Breast epithelium (tissue), 4 donors: Measurements from ENCODE around the gene RNASET2. TPM values are rescaled to one million over a fixed set of nuclear protein-coding genes. Genes with fewer than 3 reads are reported as not detected.

Experiments
- DNase-seq, 2 donors: peaks; one replicate each; pipeline ENCODE4 v3.0.0-alpha.2; 2019; ENCODE audit warnings: low spot score in 2 of 2
- H3K27ac ChIP-seq, 2 donors: fragments of 200-600 bp; sonication (generic) in 1 of 2; one replicate each; pipeline ENCODE4 v1.5.1; 2016 to 2019; ENCODE audit warnings: mild to moderate bottlenecking in 1 of 2
- H3K27me3 ChIP-seq, 2 donors: fragments of 200-600 bp; sonication (generic) in 1 of 2; one replicate each; pipeline versions ENCODE4 v1.5.1 to v1.6.0; 2017 to 2019; ENCODE audit warnings: control low read depth in 1 of 2, mild to moderate bottlenecking in 1 of 2
- H3K36me3 ChIP-seq: fragments of 200-600 bp; one replicate; pipeline ENCODE4 v1.5.1; 2019
- H3K4me1 ChIP-seq, 2 donors: fragments of 200-600 bp; sonication (generic); one replicate each; pipeline ENCODE4 v1.5.1; 2016 to 2019; ENCODE audit warnings: control low read depth in 1 of 2
- H3K4me3 ChIP-seq, 3 donors: fragments of 200-600 bp; sonication (generic); 1 replicate in 2 of 3; 2 replicates in 1 of 3; pipeline ENCODE4 v1.5.1; 2016 to 2019; ENCODE audit warnings: mild to moderate bottlenecking in 3 of 3, moderate library complexity in 2 of 3
- H3K9me3 ChIP-seq, 2 donors: fragments of 200-600 bp; sonication (generic) in 1 of 2; one replicate each; pipeline ENCODE4 v1.5.1; 2016 to 2019; ENCODE audit warnings: control low read depth in 1 of 2
- CTCF ChIP-seq, 3 donors: fragments of 450-650 bp; IDR thresholded peaks; one replicate each; pipeline ENCODE4 v1.5.1; 2016 to 2017; ENCODE audit warnings: antibody characterized with exemption in 3 of 3, mild to moderate bottlenecking in 3 of 3, moderate library complexity in 3 of 3
- POLR2A ChIP-seq: fragments of 450-650 bp; IDR thresholded peaks from one replicate; pipeline ENCODE4 v1.6.1; 2016; ENCODE audit warnings: antibody characterized with exemption, mild to moderate bottlenecking, moderate library complexity
- POLR2AphosphoS5 ChIP-seq, 3 donors: sonication (generic); formaldehyde crosslinking; IDR thresholded peaks; one replicate each; pipeline ENCODE4 v1.6.1; 2017; ENCODE audit warnings: antibody characterized with exemption in 3 of 3
- intact Hi-C: fragments of 100-400 bp; cut with DNase I; formaldehyde crosslinking; loops from one replicate; pipeline ENCODE4 v1.15.1; 2023; ENCODE audit warnings: low total_unique reads
- total RNA-seq, 3 donors: library from RNA; depleted of rRNA; stranded (reverse); fragments of >200 nt; gene quantifications; one replicate each; pipeline ENCODE4 v1.1.0, GENCODE V29; 2016

RNASET2 gene
- total RNA-seq, 3 donors from 2014 or later, result 35.1 to 82.9 (median 80.6) TPM

GRCh38 chr6:166903027-166903426, 53.3 kb downstream of the RNASET2 start:
- no peaks in the 10 kb centered on the region for H3K9me3 ChIP-seq
- no peak for TF ChIP-seq POLR2AphosphoS5 (IDR thresholded peaks at IDR 0.05)
- no peak for TF ChIP-seq POLR2A
- TF ChIP-seq CTCF (IDR thresholded peaks at IDR 0.05), result no peak
- intact Hi-C loops, result no loop called here
- H3K4me3 ChIP-seq, result no peak overlapping the region
- no peaks in the 10 kb centered on the region for H3K4me1 ChIP-seq
- H3K27ac ChIP-seq, result no peak overlapping the region
- no peaks in the 10 kb centered on the region for H3K27me3 ChIP-seq
- no peaks in the 10 kb centered on the region for H3K36me3 ChIP-seq
- no peak for DNase-seq

- no peak overlapping the region for H3K27ac ChIP-seq
Observed at GRCh38 chr6:166902211-166902755, 54.1 kb downstream of the RNASET2 start.

GRCh38 chr6:166901626-166902025, 54.7 kb downstream of the RNASET2 start:
- intact Hi-C loops, result no loop called here
- no peak for DNase-seq
- TF ChIP-seq POLR2A (no peak), CTCF (IDR thresholded peaks at IDR 0.05) (no peak), POLR2AphosphoS5 (IDR thresholded peaks at IDR 0.05) (no peak)
- Histone ChIP-seq H3K9me3 (no peaks in the 10 kb centered on the region), H3K27me3 (no peaks in the 10 kb centered on the region), H3K36me3 (no peaks in the 10 kb centered on the region), H3K27ac (no peak overlapping the region), H3K4me3 (no peak overlapping the region), H3K4me1 (no peaks in the 10 kb centered on the region)

More at GRCh38 chr6:166902211-166902755, 54.1 kb downstream of the RNASET2 start:
- TF ChIP-seq POLR2AphosphoS5 (IDR thresholded peaks at IDR 0.05) (no peak), POLR2A (no peak), CTCF (IDR thresholded peaks at IDR 0.05) (no peak)
- no peaks in the 10 kb centered on the region for H3K9me3 ChIP-seq
- no peaks in the 10 kb centered on the region for H3K27me3 ChIP-seq
- DNase-seq, result no peak
- intact Hi-C loops, result no loop called here
- no peaks in the 10 kb centered on the region for H3K4me1 ChIP-seq
- no peaks in the 10 kb centered on the region for H3K36me3 ChIP-seq
- no peak overlapping the region for H3K4me3 ChIP-seq

GRCh38 chr6:166900956-166901607, 55.3 kb downstream of the RNASET2 start:
- Histone ChIP-seq H3K27me3 (no peaks in the 10 kb centered on the region), H3K4me1 (no peaks in the 10 kb centered on the region), H3K27ac (no peak overlapping the region), H3K36me3 (no peaks in the 10 kb centered on the region), H3K9me3 (no peaks in the 10 kb centered on the region), H3K4me3 (no peak overlapping the region)
- TF ChIP-seq POLR2A, result no peak
- no peak for DNase-seq
- intact Hi-C loops, result no loop called here

- no peak for DNase-seq
- H3K4me3 ChIP-seq, result no peak overlapping the region
- intact Hi-C loops, result no loop called here
- no peaks in the 10 kb centered on the region for H3K27me3 ChIP-seq
- no peaks in the 10 kb centered on the region for H3K9me3 ChIP-seq
- H3K36me3 ChIP-seq, result no peaks in the 10 kb centered on the region
- H3K27ac ChIP-seq, result no peak overlapping the region
- TF ChIP-seq POLR2AphosphoS5 (IDR thresholded peaks at IDR 0.05) (no peak), POLR2A (no peak), CTCF (IDR thresholded peaks at IDR 0.05) (no peak)
- no peaks in the 10 kb centered on the region for H3K4me1 ChIP-seq
Observed at GRCh38 chr6:166900130-166900708, 56.1 kb downstream of the RNASET2 start.
